ENCODE results near the gene SPATA12.

DNA sequence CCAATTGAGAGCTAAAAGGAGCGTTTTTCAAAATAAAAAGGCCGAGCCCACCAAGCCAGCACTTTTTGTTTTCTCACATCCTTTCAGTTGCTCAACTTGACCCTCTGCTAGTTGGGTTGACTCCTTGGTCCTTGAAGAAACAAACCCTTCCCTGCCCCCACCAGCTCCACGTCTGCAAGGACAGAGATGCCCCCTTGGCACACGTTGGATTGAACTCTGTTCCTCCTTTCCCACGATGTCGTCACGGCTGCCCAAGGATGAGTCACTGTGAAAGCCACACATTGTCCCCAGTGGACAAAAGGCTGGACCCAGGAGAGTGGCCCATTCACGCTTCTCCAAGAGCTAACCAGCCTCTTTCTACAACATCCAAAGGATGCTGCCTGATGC lies 43.0 kb upstream of the SPATA12 start:
- TF ChIP-seq YY1 (IDR thresholded peaks at IDR 0.05; ENCODE audit: low read depth) = no peak
- TF ChIP-seq RAD21 (IDR thresholded peaks at IDR 0.05; ENCODE audit: low read depth) = no peak
- no peak for TF ChIP-seq EP300 (IDR thresholded peaks at IDR 0.05; ENCODE audit: borderline replicate concordance)
- TF ChIP-seq TAF1 (IDR thresholded peaks at IDR 0.05; ENCODE audit: low read depth) = no peak
- no peak for TF ChIP-seq CREB1 (IDR thresholded peaks at IDR 0.05; ENCODE audit: low read depth)
- TF ChIP-seq NFIC (IDR thresholded peaks at IDR 0.05) = no peak
- TF ChIP-seq CEBPB (IDR thresholded peaks at IDR 0.05) = no peak
- TF ChIP-seq, protein P1, sequence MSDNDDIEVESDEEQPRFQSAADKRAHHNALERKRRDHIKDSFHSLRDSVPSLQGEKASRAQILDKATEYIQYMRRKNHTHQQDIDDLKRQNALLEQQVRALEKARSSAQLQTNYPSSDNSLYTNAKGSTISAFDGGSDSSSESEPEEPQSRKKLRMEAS (IDR thresholded peaks at IDR 0.05) = no peak
- TF ChIP-seq, protein P2, sequence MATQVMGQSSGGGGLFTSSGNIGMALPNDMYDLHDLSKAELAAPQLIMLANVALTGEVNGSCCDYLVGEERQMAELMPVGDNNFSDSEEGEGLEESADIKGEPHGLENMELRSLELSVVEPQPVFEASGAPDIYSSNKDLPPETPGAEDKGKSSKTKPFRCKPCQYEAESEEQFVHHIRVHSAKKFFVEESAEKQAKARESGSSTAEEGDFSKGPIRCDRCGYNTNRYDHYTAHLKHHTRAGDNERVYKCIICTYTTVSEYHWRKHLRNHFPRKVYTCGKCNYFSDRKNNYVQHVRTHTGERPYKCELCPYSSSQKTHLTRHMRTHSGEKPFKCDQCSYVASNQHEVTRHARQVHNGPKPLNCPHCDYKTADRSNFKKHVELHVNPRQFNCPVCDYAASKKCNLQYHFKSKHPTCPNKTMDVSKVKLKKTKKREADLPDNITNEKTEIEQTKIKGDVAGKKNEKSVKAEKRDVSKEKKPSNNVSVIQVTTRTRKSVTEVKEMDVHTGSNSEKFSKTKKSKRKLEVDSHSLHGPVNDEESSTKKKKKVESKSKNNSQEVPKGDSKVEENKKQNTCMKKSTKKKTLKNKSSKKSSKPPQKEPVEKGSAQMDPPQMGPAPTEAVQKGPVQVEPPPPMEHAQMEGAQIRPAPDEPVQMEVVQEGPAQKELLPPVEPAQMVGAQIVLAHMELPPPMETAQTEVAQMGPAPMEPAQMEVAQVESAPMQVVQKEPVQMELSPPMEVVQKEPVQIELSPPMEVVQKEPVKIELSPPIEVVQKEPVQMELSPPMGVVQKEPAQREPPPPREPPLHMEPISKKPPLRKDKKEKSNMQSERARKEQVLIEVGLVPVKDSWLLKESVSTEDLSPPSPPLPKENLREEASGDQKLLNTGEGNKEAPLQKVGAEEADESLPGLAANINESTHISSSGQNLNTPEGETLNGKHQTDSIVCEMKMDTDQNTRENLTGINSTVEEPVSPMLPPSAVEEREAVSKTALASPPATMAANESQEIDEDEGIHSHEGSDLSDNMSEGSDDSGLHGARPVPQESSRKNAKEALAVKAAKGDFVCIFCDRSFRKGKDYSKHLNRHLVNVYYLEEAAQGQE (IDR thresholded peaks at IDR 0.05; ENCODE audit: low read depth) = no peak
- no peak for TF ChIP-seq EGR1 (IDR thresholded peaks at IDR 0.05)
- TF ChIP-seq TCF12 (IDR thresholded peaks at IDR 0.05; ENCODE audit: low read depth) = no peak
- TF ChIP-seq TEAD4 (IDR thresholded peaks at IDR 0.05) = no peak

All from Ishikawa (cell line).